Activated T-helper 1 cell treated with anti-CD3 and anti-CD28 coated beads, Interleukin-2, amount 50 U/mL, for 16 hours (primary cell): Measurements from ENCODE around the gene AIRE.

ENCODE experiments used
- DNase-seq, 2 donors: peaks; one replicate each; pipeline ENCODE4 v3.0.0-alpha.2; 2020; ENCODE audit warnings: low read depth in 1 of 2, low spot score in 1 of 2

The AIRE gene

GRCh38 chr21:44303490-44303981, 17.9 kb downstream of the AIRE start:
- no peak for DNase-seq

- no peak for DNase-seq
These were observed 18.4 kb downstream of the AIRE start for GRCh38 chr21:44304011-44304616.

- DNase-seq, result peak in 1 of 2 donors; percentile 22
These were observed 19.2 kb downstream of the AIRE start for GRCh38 chr21:44304877-44305293.

GRCh38 chr21:44305691-44306090, 20.0 kb downstream of the AIRE start:
- DNase-seq, result no peak

GRCh38 chr21:44306936-44307704, 21.4 kb downstream of the AIRE start:
- DNase-seq, result no peak

GRCh38 chr21:44310628-44311507, 25.2 kb downstream of the AIRE start:
- DNase-seq, result no peak

- no peak for DNase-seq
These were observed 26.4 kb downstream of the AIRE start for GRCh38 chr21:44312089-44312488.

GRCh38 chr21:44312716-44313115, 27.0 kb downstream of the AIRE start:
- no peak for DNase-seq

GRCh38 chr21:44313451-44313850, 27.8 kb downstream of the AIRE start:
- no peak for DNase-seq

- DNase-seq, result no peak
These were observed 28.5 kb downstream of the AIRE start for GRCh38 chr21:44314128-44314527.

- no peak for DNase-seq
These were observed 28.9 kb downstream of the AIRE start for GRCh38 chr21:44314561-44314960.

GRCh38 chr21:44315691-44316203, 30.1 kb downstream of the AIRE start:
- no peak for DNase-seq

- DNase-seq, result no peak
These were observed 30.7 kb downstream of the AIRE start for GRCh38 chr21:44316277-44316900.

GRCh38 chr21:44317241-44317782, 31.6 kb downstream of the AIRE start:
- DNase-seq, result no peak

- no peak for DNase-seq
These were observed 32.2 kb downstream of the AIRE start for GRCh38 chr21:44317871-44318270.

- DNase-seq, result no peak
These were observed 33.0 kb downstream of the AIRE start for GRCh38 chr21:44318489-44319285.

GRCh38 chr21:44319407-44320065, 33.9 kb downstream of the AIRE start:
- no peak for DNase-seq

- no peak for DNase-seq
These were observed 35.2 kb downstream of the AIRE start for GRCh38 chr21:44320847-44321246.

- DNase-seq, result no peak
These were observed 36.3 kb downstream of the AIRE start for GRCh38 chr21:44321846-44322450.
